ENCODE results near the gene CSPG4.

DNA sequence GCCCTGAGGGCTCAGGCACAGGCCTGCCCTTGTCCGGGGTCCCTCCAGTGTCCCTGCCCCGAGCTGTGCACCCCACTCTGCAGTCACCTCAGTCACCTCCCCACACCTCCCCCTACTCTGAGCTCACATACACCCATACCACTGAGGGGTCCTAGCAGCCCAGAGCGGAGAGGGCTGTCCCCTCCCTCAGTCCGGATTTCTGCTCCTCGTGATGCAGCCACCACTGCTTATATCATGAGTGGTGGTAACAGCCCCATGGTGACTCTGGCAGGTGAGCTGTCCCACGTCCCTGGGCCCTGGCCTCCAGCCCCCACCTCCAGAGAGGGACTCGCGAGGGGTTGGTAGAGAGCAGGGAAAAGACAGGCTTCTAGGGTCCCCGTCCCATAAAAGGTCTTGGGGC is 8.0 kb downstream of the CSPG4 start:
- TF ChIP-seq, protein P1, sequence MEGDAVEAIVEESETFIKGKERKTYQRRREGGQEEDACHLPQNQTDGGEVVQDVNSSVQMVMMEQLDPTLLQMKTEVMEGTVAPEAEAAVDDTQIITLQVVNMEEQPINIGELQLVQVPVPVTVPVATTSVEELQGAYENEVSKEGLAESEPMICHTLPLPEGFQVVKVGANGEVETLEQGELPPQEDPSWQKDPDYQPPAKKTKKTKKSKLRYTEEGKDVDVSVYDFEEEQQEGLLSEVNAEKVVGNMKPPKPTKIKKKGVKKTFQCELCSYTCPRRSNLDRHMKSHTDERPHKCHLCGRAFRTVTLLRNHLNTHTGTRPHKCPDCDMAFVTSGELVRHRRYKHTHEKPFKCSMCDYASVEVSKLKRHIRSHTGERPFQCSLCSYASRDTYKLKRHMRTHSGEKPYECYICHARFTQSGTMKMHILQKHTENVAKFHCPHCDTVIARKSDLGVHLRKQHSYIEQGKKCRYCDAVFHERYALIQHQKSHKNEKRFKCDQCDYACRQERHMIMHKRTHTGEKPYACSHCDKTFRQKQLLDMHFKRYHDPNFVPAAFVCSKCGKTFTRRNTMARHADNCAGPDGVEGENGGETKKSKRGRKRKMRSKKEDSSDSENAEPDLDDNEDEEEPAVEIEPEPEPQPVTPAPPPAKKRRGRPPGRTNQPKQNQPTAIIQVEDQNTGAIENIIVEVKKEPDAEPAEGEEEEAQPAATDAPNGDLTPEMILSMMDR (IDR thresholded peaks at IDR 0.05) = no peak
- TF ChIP-seq EZH2 (IDR thresholded peaks at IDR 0.05) (no peak), EZH2phosphoT487 (IDR thresholded peaks at IDR 0.05) (no peak)
